ENCODE results near the gene HOXB5.

DNA sequence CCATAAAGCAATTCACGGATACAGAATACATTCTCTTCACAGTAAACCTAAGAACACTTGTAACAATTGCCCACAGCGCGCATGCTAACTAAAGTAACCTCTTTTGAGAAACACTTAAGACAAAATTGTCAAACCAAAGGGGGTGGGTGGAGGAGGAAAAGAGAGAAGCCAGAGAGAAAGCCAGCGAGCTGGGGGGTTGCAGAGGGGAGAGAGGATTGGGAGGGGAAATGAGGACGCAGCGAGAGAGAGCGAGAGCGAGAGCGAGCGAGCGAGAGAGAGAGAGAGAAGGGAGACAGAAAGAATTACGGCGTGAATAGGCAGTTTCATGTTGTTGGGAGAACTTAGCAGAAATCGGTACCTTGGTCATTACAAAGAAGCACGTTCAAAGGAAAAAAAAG, 18.9 kb upstream of the HOXB5 start:
- TF ChIP-seq, protein P1, sequence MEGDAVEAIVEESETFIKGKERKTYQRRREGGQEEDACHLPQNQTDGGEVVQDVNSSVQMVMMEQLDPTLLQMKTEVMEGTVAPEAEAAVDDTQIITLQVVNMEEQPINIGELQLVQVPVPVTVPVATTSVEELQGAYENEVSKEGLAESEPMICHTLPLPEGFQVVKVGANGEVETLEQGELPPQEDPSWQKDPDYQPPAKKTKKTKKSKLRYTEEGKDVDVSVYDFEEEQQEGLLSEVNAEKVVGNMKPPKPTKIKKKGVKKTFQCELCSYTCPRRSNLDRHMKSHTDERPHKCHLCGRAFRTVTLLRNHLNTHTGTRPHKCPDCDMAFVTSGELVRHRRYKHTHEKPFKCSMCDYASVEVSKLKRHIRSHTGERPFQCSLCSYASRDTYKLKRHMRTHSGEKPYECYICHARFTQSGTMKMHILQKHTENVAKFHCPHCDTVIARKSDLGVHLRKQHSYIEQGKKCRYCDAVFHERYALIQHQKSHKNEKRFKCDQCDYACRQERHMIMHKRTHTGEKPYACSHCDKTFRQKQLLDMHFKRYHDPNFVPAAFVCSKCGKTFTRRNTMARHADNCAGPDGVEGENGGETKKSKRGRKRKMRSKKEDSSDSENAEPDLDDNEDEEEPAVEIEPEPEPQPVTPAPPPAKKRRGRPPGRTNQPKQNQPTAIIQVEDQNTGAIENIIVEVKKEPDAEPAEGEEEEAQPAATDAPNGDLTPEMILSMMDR (IDR thresholded peaks at IDR 0.05; ENCODE audit: low read length): no peak
- TF ChIP-seq EZH2 (IDR thresholded peaks at IDR 0.05; ENCODE audit: borderline replicate concordance, low read length): no peak
